SK-N-DZ (cell line): ENCODE results near the gene TEAD3. TPM values are rescaled to one million over a fixed set of nuclear protein-coding genes. Genes with fewer than 3 reads are reported as not detected.
"Not testable (repeated sequence)": the region's sequence is repeated elsewhere in the genome, so short reads cannot be mapped to it uniquely, and the experiment has no call there.

Source experiments
- DNase-seq: peaks from one replicate; pipeline ENCODE4 v3.0.0-alpha.2; 2015; ENCODE audit warnings: low spot score
- polyA plus RNA-seq, 2 experiments: library from polyadenylated mRNA; depleted of rRNA; stranded (reverse); fragments of >200 nt; gene quantifications; 2 replicates each; pipeline ENCODE4 v1.2.3, GENCODE V29; 2014

The TEAD3 gene
- 8.2 and 9.6 TPM in 2 replicates for polyA plus RNA-seq (2014; cell fraction: cytosol; rRNA removed)
- polyA plus RNA-seq (2014; cell fraction: nucleus; rRNA removed), result 12.2 and 15.4 TPM in 2 replicates

DNA sequence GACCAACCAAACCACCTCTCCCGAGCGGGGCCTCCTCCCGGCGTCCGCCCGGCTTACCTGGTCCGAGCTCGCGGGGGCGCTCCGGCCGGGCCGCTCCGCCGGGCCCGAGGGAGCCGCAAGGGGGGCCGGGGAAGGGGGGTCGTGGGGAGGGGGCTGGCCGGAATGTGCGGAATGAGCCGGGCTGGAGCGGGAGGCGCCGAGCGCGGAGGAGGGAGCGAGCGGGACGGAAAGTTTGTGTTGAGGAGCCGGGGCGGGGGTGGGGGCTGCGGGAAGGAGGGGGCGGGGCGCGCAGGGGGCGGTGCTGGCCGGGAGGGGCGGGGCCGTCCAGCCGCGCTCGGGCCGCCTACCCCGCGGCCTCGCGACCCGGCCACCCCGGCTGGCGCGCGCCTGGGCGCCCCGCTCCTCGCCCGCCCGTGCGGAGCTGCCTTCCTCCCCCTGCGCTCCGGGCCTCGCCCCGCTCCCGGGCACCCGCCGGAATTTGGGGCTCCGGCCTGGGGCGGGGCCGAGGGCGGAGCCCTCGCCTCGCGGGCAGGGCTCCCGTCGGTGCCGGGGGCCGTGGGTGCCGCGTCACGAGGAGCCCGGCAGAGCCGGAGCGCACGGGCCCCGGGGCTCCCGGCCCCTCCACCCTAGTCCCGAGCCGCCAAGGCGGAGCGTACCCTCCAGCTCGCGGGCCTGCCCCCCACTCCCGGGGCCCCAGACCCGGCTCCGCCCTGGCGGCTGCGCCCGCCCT lies at the start of gene TEAD3:
Gene TEAD3 (minus strand): TSS at position 239 of the 730 bp plus-strand sequence.
- DNase-seq, result peak; percentile 62

DNA sequence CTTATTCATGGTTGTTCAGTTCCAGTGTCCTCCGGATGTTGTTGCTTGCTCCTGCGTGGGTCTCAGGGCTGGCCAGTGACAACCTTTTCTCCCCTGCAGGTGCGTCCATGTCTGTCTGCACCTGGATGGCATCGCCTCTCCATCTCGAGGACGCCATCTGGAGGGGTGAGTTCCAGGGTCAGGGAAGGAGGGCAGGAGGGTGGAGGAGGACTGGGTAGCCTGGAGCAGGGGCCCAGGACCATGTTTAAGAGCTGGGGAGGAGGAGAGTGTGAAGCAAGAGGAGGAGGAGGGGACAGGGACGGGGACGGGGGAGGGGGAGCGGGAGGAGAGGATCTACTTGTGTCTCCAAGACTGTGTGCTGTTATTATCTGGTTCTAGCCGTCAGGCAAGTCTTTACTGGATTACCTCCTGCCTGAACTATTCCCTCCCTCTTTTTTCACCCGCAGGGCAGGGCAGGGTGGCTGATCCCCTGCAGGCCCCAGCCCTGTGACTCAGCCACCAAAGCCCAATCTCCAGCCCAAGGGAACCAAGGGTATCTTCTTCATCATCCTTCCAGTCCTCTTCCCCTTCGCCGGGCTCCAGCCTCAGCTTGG lies 48.0 kb upstream of the TEAD3 start:
- no peak for DNase-seq

DNA sequence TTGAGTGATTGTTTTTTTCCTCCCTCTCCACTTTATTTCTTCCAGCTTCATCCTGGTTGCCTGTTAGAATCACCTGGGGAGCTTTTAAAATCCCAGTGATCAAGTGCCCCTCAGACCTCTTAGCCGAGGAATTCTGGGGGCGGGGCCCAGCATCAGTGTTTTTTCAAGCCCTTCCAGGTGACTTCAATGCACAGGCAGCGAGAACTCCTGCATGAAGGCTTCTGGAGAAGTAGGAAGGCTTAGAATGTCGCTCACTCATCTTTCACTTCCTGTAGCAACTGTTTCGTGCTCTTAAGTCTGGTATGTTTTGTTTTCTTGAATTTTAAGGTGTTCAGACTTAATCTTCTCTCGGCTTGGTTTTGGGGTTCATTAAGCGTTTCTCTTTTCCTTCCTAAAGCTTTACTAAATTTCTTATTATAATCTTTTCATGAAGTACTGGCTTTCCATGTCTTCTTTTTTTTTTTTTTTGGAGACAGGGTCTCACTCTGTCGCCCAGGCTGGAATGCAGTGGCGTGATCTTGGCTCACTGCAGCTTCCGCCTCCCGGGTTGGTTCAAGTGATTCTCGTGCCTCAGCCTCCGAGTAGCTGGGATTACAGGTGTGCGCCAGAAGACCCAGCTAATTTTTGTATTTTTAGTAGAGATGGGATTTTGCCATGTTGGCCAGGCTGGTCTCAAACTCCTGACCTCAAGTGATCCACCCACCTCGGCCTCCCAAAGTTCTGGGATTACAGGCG lies 46.7 kb upstream of the TEAD3 start:
- no peak for DNase-seq

- DNase-seq, result no peak
These were observed 45.0 kb upstream of the TEAD3 start for GRCh38 chr6:35541836-35542235.

DNA sequence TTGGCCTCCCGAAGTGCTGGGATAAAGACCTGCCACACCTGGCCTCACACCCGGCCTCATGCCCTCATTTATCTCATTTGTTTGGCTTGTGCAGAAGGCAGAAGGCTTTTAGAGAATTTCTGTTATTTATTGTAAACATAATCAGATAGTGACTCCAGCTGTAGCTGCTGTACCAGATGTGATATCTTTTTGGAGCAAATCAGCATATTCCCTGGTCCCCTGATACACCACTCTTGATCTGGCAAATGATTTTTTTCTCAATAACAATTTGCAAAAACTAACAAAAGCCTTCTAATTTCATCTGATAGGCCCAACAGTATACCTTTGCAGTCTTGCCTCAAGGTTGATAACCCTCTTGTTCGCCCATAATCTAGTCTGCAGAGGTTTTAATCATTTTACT lies 42.3 kb upstream of the TEAD3 start:
- peak; percentile 65 for DNase-seq

- DNase-seq, result not testable (repeated sequence)
These were observed 39.0 kb upstream of the TEAD3 start for GRCh38 chr6:35535847-35536246.

GRCh38 chr6:35534407-35535170 lies 37.7 kb upstream of the TEAD3 start:
- peak; percentile 99 for DNase-seq

DNA sequence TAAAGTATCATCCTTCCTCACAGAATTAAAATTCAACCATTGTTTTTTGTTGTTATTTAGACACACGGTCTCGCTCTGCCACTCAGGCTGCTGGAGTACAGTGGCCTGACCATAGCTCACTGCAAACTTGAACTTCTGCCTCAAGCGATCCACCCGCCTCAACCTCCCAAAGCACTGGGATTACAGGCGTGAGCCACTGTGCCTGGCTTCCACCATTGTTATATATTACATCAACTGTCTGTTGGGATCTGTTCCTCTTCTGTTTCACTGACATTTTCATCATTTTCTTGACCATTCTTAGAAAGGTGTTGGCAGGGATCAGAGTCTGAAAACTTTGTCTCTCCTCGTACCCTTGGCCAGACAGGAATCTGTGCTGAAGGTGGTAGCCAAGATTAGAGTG lies 37.1 kb upstream of the TEAD3 start:
- DNase-seq, result no peak

DNA sequence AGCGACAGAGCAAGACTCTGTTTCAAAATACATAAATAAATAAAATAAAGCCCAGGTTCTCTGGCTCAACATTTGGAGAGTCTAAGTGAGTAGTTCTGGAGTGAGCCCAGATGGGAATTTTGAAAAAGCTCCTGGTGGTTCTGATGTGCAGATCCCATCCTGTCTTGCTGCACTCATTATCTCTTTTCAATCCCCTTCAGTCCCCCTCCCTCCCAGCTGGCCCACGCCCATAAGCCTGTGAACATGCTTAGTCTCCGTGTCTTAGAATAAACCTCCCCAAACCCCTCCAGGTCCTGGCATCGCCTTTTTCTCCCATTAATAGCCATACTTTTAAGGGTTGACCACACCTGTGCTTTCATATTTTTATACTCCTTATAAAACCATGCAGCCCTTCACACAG lies 35.2 kb upstream of the TEAD3 start:
- no peak for DNase-seq

DNA sequence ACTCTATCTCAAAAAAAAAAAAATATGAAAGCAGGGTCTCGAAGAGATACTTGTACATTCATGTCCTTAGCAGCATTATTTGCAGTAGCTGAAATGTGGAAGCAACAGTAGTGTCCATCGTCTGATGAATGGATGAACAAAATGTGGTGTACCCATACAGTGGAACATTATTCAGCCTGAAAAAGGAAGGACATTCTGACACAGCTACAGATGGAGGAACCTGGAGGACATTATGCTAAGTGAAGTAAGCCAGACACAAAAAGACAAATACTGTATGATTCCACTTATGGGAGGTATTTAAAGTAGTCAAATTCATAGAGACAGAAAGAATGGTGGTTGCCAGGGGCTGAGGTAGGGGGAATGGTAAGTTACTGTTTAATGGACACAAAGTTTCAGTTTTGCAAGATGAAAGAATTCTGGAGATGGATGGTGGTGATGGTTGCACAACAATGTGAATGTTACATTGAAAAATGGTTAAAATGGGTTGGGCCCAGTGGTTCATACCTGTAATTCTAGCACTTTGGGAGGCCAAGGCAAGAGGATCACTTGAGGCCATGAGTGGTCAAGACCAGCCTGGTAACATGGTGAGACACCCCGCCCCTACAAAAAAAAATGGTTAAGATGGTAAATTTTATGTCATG lies 27.6 kb upstream of the TEAD3 start:
- DNase-seq, result no peak

DNA sequence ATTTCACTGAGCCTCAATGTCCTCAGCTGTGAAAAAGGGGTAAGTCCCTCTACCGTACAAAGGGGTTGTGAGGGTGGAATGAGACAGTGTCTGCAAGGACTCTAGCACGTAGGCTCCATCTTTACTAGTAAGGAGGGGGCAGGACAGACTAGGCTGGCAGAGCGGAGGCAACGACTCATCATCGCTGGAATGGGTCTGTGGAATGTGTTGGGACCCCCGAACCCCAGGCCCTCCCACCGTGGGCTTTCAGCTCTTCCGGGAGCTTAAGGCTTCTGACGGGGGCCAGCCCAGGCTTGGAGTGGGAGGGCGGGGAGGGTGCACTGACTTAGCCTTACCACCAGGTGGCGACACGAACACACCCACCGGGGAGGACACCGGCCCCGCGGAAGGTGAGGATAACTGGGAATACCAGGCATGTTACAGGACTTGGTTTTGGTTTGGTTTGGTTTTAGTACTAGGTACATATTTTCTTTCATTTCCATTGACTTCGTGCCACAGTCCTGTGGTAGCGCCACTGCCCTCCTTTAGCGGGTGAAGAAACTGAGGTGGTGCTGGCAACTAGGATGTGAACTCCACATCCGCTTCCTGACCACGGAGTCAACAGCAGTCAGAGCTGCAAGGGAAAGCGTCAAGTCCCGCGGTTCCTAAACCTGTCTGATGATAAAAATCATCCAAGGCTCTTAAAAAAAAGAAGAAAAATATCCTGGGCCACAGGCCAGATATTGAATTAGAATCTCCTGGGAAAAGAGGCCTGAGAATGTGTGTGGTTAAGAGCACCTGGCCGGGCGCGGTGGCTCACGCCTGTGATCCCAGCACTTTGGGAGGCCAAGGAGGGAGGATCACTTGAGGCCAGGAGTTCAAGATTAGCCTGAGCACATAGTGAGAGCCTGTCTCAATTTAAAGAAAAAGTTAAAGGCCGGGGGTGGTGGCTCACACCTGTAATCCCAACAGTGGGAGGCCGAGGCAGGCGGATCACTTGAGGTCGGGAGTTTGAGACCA lies 26.1 kb upstream of the TEAD3 start:
- DNase-seq, result peak; percentile 81

DNA sequence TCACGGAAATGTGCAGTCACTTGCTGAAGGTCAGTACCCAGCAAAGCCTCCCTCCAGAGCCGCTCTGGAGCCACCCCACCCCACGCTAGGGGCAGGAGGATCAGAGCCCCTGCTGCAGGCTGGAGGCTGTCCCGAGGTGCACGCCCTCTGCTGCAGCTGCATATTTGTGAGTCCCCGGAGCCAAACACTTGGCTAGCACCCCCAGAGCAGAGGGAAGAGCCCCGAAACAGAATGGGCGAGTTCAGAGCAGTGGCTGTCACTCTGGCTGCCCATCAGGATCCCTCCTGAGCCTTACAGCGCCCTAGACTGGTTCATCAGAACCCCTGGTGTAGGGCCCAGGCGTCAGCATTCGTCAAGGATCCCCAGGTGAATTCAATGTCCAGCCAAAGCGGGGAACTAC lies 25.3 kb upstream of the TEAD3 start:
- DNase-seq, result no peak

DNA sequence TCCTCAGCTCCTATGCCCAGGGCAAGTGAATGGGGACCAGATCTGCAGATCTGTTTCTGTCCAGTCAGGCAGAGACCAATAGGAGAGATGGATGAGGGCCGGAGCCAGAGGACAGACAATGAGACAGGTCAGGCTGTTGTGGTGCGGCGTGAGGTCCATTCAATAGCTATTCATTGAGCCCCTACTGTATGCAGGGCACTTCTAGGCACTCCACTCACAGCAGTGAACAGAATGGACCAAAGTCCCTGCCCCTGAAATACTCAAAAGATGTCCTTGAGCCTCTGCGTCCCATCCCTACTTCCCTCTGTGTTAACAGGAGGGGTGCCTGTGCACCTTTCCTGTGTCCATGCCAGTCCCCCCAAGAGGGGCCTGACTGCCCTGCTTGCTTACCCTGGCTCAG lies 24.4 kb upstream of the TEAD3 start:
- no peak for DNase-seq

DNA sequence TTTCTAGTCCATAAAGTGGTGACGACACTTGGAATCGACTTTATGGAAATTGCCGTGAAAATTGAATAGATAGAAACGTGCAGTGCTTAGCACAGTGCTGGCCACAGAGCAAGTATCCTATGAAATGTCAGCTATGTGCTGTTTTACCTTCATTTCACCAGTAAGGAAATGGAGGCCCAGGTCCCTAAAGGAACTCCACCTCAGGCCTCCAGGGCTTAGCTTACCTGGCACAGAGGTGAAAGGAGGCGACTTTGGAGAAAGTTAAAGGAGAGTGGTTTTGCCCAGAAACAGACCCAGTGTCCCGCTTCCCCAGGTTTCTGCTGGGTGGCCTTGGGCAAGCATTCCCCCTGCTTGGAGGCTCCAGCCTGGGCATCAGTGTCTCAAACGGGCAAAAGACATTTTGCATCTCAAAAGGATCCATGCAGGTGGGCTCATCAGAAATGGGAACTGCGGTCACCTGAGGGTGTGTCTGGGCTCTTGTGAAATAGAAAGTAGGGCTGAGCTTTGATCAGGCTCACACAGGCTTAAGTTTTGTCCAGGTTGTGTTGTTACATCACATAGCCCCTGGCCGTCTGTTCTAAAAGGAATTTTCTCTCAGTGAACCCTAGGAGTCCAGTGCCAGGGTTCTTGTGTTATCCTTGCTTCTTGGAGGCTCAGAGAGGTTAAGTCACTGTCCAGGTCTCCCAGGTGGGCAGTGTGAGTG lies 22.6 kb upstream of the TEAD3 start:
- DNase-seq, result no peak

- no peak for DNase-seq
These were observed 21.9 kb upstream of the TEAD3 start for GRCh38 chr6:35518566-35519312.

GRCh38 chr6:35517978-35518377 lies 21.1 kb upstream of the TEAD3 start:
- not testable (repeated sequence) for DNase-seq

- DNase-seq, result no peak
These were observed 19.8 kb upstream of the TEAD3 start for GRCh38 chr6:35516712-35517111.

GRCh38 chr6:35515939-35516338 lies 19.1 kb upstream of the TEAD3 start:
- DNase-seq, result not testable (repeated sequence)

- DNase-seq, result no peak
These were observed 17.7 kb upstream of the TEAD3 start for GRCh38 chr6:35514587-35514986.
